Activated CD8-positive, alpha-beta T cell treated with anti-CD3 and anti-CD28 coated beads for 36 hours (primary cell): ENCODE results near the gene PSORS1C2. TPM values are rescaled to one million over a fixed set of nuclear protein-coding genes. Genes with fewer than 3 reads are reported as not detected.

Source experiments
- ATAC-seq: fragments of 200-7000 bp; cut with Tn5 transposase; one replicate; pipeline ENCODE4 v1.10.0; 2021; ENCODE audit warnings: mild to moderate bottlenecking, moderate library complexity
- CTCF ChIA-PET: fragments of 350-600 bp; sonication (Branson Sonifier 250); formaldehyde crosslinking; loops from one replicate; lab custom pipeline; 2021; ENCODE audit warnings: antibody characterized with exemption; lab: Charles Lee
- POLR2A ChIA-PET: fragments of 350-600 bp; sonication (Branson Sonifier 250); formaldehyde crosslinking; loops from one replicate; lab custom pipeline; 2021; ENCODE audit warnings: antibody characterized with exemption; lab: Charles Lee
- DNase-seq: peaks from one replicate; pipeline ENCODE4 v3.0.0-alpha.2; 2020
- H3K27ac Mint-ChIP-seq: one replicate; pipeline ENCODE4 v1.8.0; 2021; ENCODE audit warnings: mild to moderate bottlenecking, mixed read lengths
- H3K27me3 Mint-ChIP-seq: one replicate; pipeline ENCODE4 v1.8.0; 2021; ENCODE audit warnings: mixed read lengths
- H3K36me3 Mint-ChIP-seq: one replicate; pipeline ENCODE4 v1.8.0; 2021; ENCODE audit warnings: low read depth, mixed read lengths
- H3K4me1 Mint-ChIP-seq: one replicate; pipeline ENCODE4 v1.8.0; 2021; ENCODE audit warnings: low read depth, mixed read lengths
- H3K4me3 Mint-ChIP-seq: one replicate; pipeline ENCODE4 v1.8.0; 2021; ENCODE audit warnings: mild to moderate bottlenecking, moderate library complexity, mixed read lengths
- H3K9me3 Mint-ChIP-seq: one replicate; pipeline ENCODE4 v1.8.0; 2021; ENCODE audit warnings: mixed read lengths
- CTCF ChIP-seq: fragments of 200-600 bp; IDR thresholded peaks from one replicate; pipeline ENCODE4 v1.8.0; 2022; ENCODE audit warnings: antibody characterized with exemption, mild to moderate bottlenecking
- intact Hi-C: fragments of 100-400 bp; cut with micrococcal nuclease; formaldehyde crosslinking; loops from one replicate; pipeline ENCODE4 v1.10.0; 2022
- total RNA-seq, 2 experiments: library from RNA; stranded (reverse); gene quantifications; one replicate each; pipeline ENCODE4 v1.2.3, GENCODE V29; 2021

The PSORS1C2 gene
- total RNA-seq, 2 experiments from 2014 or later, result not detected

GRCh38 chr6:31094389-31094881 lies 44.4 kb downstream of the PSORS1C2 start:
- no peak for TF ChIP-seq CTCF
- ATAC-seq, result peak; percentile 83
- ChIA-PET POLR2A (interaction anchor here (0.8 to 1.5 kb wide), 3 partner anchors 12 to 181 kb away, joined by 3 to 5 read pairs (median 3); no protein-coding TSS in a partner anchor), CTCF (interaction anchor here (1.0 to 7.6 kb wide), 8 partner anchors 7 to 642 kb away, joined by 3 to 55 read pairs (median 6); no protein-coding TSS in a partner anchor)
- H3K4me3 Mint-ChIP-seq, result no peak overlapping the region
- DNase-seq, result peak; percentile 45
- no peaks in the 10 kb centered on the region for H3K27me3 Mint-ChIP-seq
- H3K4me1 Mint-ChIP-seq, result peaks cover 36% of the 10 kb centered on the region
- intact Hi-C loops, result no loop called here
- H3K27ac Mint-ChIP-seq, result peak overlapping the region; percentile 88
- H3K36me3 Mint-ChIP-seq, result no peaks in the 10 kb centered on the region
- H3K9me3 Mint-ChIP-seq, result no peaks in the 10 kb centered on the region

- Mint-ChIP-seq H3K4me1 (peaks cover 36% of the 10 kb centered on the region), H3K27me3 (no peaks in the 10 kb centered on the region), H3K9me3 (no peaks in the 10 kb centered on the region), H3K27ac (no peak overlapping the region), H3K4me3 (no peak overlapping the region), H3K36me3 (no peaks in the 10 kb centered on the region)
- ChIA-PET POLR2A (interaction anchor here (0.6 to 1.5 kb wide), 4 partner anchors 13 to 448 kb away, joined by 3 to 5 read pairs (median 3); no protein-coding TSS in a partner anchor), CTCF (interaction anchor here (0.9 to 7.6 kb wide), 11 partner anchors 8 to 611 kb away, joined by 3 to 55 read pairs (median 4); no protein-coding TSS in a partner anchor)
- DNase-seq (no peak), ATAC-seq (no peak)
- intact Hi-C loops, result no loop called here
- no peak for TF ChIP-seq CTCF
Measured at GRCh38 chr6:31092769-31093505, 45.9 kb downstream of the PSORS1C2 start.

GRCh38 chr6:31092238-31092637 lies 46.6 kb downstream of the PSORS1C2 start:
- intact Hi-C loops, result no loop called here
- POLR2A ChIA-PET, result no interaction called here
- CTCF ChIA-PET, result interaction anchor here (0.9 to 7.6 kb wide), 8 partner anchors 10 to 362 kb away, joined by 3 to 55 read pairs (median 4); no protein-coding TSS in a partner anchor
- Mint-ChIP-seq H3K4me3 (no peak overlapping the region), H3K27me3 (no peaks in the 10 kb centered on the region), H3K4me1 (peaks cover 36% of the 10 kb centered on the region), H3K27ac (no peak overlapping the region), H3K9me3 (no peaks in the 10 kb centered on the region), H3K36me3 (no peaks in the 10 kb centered on the region)
- no peak for TF ChIP-seq CTCF
- no peak for ATAC-seq
- DNase-seq, result no peak

GRCh38 chr6:31091680-31092079 lies 47.2 kb downstream of the PSORS1C2 start:
- ChIA-PET POLR2A (interaction anchor here (1.4 kb wide), 1 partner anchor 178 kb away, joined by 4 read pairs; the partner anchor contains the start of gene VARS2), CTCF (interaction anchor here (0.9 to 7.6 kb wide), 9 partner anchors 11 to 412 kb away, joined by 3 to 55 read pairs (median 4); partner anchors contain the start of gene VARS2)
- Mint-ChIP-seq H3K9me3 (no peaks in the 10 kb centered on the region), H3K27ac (no peak overlapping the region), H3K4me3 (no peak overlapping the region), H3K36me3 (no peaks in the 10 kb centered on the region), H3K27me3 (no peaks in the 10 kb centered on the region), H3K4me1 (peaks cover 36% of the 10 kb centered on the region)
- intact Hi-C loops, result no loop called here
- TF ChIP-seq CTCF, result no peak
- ATAC-seq (no peak), DNase-seq (no peak)
